Skeletal muscle satellite cell (primary cell): ENCODE results near the gene NEUROD1.

Experiments used
- H3K27me3 ChIP-seq: 2 replicates; pipeline ENCODE4 v1.7.0; 2013; ENCODE audit warnings: low read length; ENCODE audit not compliant: control insufficient read depth, insufficient read depth
- H3K36me3 ChIP-seq: 2 replicates; pipeline ENCODE4 v1.7.0; 2013; ENCODE audit warnings: mild to moderate bottlenecking, control low read depth, low read length; ENCODE audit not compliant: insufficient read depth
- H3K4me1 ChIP-seq: 2 replicates; pipeline ENCODE4 v1.7.0; 2013; ENCODE audit warnings: low read length; ENCODE audit not compliant: control insufficient read depth, insufficient read depth
- H3K4me2 ChIP-seq: 2 replicates; pipeline ENCODE4 v1.7.0; 2013; ENCODE audit warnings: mild to moderate bottlenecking, low read length
- H3K4me3 ChIP-seq: 2 replicates; pipeline ENCODE4 v1.7.0; 2013; ENCODE audit warnings: low read length
- H3K9ac ChIP-seq: 2 replicates; pipeline ENCODE4 v1.7.0; 2013; ENCODE audit warnings: mild to moderate bottlenecking, low read depth, low read length, moderate library complexity
- H3K9me3 ChIP-seq: replicated peaks from 2 replicates; pipeline ENCODE4 v1.7.0; 2013; ENCODE audit warnings: mild to moderate bottlenecking, control low read depth, low read length

Gene NEUROD1

GRCh38 chr2:181690860-181691259 is 10.5 kb upstream of the NEUROD1 start:
- Histone ChIP-seq H3K4me3 (no peak overlapping the region), H3K9me3 (no peaks in the 10 kb centered on the region), H3K9ac (no peak overlapping the region), H3K27me3 (peaks cover 55% of the 10 kb centered on the region), H3K36me3 (no peaks in the 10 kb centered on the region), H3K4me2 (no peak overlapping the region), H3K4me1 (no peaks in the 10 kb centered on the region)

DNA sequence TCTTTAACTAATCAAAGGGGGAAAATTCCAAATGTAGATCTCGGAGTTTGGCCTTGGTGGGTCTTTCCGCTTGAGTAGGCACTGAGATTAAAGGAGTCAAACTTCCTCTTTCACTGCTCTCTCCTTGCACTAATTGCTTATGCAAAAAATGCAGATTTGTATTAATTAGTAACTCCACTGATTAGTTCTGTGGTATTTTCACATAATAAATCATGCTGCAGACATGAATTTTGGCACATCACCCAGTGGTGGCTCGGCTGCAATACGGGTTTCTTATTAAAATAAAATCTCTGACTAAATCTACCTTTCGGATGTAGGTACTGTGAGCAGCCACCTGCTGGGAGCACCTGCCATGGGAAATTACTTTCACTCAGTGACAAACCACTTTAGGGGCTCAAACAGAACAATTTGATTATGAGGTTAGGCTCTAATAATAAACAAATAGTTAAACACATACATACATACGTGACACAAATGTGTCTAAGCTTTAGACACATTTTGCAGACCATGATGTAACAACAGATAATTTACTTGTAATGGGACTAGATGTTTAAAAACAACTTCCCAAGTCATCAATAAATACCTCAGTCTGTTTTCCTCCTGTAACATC is 6.4 kb upstream of the NEUROD1 start:
- no peaks in the 10 kb centered on the region for H3K9me3 ChIP-seq
- no peak overlapping the region for H3K9ac ChIP-seq
- H3K4me1 ChIP-seq, result peaks cover 7% of the 10 kb centered on the region
- no peaks in the 10 kb centered on the region for H3K36me3 ChIP-seq
- no peak overlapping the region for H3K4me3 ChIP-seq
- H3K27me3 ChIP-seq, result peaks cover 84% of the 10 kb centered on the region
- H3K4me2 ChIP-seq, result no peak overlapping the region

DNA sequence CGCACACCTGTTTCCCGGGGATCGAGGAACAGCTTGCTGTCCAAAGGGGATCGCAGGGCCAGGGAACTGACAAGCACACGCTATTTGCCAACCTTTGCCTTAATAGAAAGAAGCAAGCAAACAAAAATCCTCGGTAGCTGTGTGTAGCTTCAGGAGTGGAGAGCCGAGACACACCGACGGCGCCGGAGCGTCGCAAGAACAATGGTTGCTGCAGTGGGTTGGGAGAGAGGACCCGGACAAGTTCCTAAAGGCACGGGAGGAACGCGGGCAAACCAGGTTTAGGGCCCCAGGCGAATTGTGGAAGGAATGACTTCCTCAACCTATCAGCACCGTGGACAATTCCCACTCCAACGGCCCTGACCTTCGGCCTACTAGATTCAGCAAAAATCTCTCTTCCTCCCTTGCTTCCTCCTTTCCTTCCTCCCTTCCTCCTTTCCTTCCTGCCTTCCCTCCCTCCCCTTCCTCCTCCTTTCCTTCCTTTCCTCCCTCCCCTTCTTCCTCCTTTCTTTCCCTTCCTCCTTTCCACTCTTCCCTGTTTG is 4.9 kb upstream of the NEUROD1 start:
- Histone ChIP-seq H3K9me3 (no peaks in the 10 kb centered on the region), H3K4me1 (peaks cover 13% of the 10 kb centered on the region), H3K27me3 (peaks cover 92% of the 10 kb centered on the region)

DNA sequence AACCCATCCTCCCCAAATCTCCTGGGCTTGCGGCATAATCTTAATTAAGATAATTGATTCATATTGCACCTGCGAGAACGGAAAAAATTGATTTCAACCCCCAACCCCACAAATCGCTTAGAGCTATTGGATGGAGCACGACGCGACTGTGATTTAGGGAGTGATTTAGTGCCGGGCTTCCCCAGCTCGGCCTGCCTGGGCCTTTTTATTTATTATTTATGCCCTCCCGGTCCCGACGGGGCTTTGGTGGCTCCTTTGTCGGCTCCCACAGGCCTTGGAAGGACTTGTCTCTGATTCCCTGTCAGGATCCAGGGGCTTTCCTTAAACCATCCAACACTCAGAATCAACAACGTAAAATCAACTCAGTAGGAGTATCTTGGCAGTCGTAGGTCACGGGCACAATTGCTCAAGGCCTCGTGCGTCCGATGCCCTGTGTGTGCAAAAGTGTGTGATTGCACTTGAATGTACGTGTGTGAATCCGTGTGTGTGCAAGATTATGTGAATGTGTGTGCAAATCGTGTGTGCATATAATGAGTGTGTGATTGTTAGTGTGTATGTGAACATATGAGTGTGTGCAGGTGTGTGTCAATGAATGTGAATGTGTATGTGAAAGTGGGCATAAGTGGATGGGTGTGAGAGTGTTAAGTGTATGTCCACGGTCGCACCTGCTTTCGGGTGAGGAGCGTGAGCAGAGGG is 4.3 kb upstream of the NEUROD1 start:
- Histone ChIP-seq H3K36me3 (no peaks in the 10 kb centered on the region), H3K9ac (no peak overlapping the region), H3K9me3 (no peaks in the 10 kb centered on the region), H3K4me1 (peaks cover 13% of the 10 kb centered on the region), H3K27me3 (peaks cover 92% of the 10 kb centered on the region), H3K4me3 (no peak overlapping the region), H3K4me2 (no peak overlapping the region)

More for the DNA sequence above, 4.9 kb upstream of the NEUROD1 start:
- Histone ChIP-seq H3K4me2 (no peak overlapping the region), H3K36me3 (no peaks in the 10 kb centered on the region), H3K9ac (no peak overlapping the region), H3K4me3 (no peak overlapping the region)

DNA sequence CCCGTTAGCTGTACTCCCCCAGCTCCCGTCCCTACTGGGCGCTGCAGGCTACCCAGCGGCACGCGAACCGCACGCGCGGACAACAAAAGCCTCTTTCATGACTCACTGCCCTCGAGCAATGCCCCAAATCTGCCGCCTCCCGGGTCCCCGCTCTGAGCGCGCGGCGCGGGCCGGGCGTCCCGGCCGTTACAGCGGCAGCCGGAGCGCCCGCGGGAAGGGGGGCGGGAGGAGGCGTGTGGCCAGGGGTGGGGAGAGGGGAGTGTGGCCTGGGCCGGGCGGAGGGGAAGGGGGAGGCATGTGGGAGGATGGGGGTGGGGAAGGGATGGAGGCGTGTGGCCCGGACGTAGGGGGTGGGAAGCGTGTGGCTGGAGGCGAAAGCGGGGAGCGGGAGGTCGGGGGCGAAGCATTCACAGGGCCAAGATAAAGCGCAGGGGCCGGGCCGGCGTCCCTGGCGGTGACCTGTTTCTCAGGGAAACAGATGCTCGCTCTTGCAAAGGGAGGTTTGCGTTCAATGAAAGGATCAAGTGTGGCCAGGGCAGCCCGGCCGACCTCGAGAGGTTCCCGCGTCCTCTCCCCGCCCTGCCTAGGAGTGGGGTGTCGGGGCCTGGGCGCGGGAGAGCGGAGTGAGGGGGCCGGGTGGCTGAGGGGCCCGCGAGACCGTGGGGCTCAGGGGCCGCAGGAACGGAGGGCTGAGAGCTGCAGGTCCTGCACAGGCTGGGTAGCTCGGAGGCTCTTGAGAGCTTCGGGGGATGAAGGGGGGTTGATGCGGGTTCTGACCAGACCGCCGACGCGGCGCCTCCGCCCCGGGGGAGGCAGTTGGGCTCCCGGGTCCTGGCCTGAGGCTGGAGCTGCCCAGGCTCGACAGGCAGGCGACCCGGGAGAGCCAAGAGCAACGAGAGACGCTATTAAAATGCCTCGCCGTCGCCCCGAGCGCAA is 3.5 kb upstream of the NEUROD1 start:
- Histone ChIP-seq H3K9me3 (peaks cover 1% of the 10 kb centered on the region), H3K36me3 (no peaks in the 10 kb centered on the region), H3K27me3 (peaks cover 93% of the 10 kb centered on the region), H3K4me2 (peak overlapping the region; percentile 70), H3K9ac (no peak overlapping the region), H3K4me3 (no peak overlapping the region), H3K4me1 (peaks cover 13% of the 10 kb centered on the region)

DNA sequence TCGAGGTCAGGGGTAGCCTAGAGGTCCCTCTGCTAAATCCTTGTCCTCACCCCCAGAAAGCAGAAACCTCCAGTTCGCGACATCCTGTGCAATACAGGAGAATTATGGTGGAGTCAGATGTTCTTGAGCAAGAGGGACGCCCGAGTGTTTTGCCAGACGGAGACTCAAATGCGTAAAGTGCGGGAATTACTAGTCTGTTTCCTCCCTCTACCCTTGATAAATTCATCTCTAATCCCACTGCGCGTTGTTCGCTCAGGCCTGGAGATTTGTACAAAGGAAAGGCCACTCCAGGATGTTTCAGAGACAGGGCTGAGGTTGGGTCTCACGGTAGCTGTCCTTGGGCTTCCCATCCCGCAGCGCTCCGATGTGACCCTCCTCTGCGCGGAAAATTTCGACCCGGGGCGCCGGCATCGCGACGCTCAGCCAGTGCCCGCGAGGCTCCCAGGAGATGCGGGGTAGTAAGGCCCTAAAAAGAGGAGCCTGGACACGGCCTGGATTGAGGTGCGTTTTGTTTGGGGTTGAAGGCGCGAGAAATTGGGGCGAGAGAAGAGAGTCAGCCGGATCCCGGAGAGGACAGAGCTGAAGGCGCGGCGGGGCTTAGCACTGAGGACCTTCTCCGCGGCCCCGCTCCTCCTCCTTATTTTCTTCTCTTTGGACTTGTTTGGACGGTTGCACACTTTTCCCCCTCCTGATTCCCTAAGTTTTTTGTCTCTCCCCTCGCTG is 2.6 kb upstream of the NEUROD1 start:
- Histone ChIP-seq H3K27me3 (peaks cover 95% of the 10 kb centered on the region), H3K36me3 (no peaks in the 10 kb centered on the region), H3K4me1 (peaks cover 13% of the 10 kb centered on the region), H3K9me3 (peaks cover 3% of the 10 kb centered on the region), H3K4me3 (no peak overlapping the region), H3K9ac (no peak overlapping the region), H3K4me2 (peak overlapping the region; percentile 70)

- Histone ChIP-seq H3K4me1 (peaks cover 13% of the 10 kb centered on the region), H3K4me3 (no peak overlapping the region), H3K9me3 (peaks cover 3% of the 10 kb centered on the region), H3K36me3 (no peaks in the 10 kb centered on the region), H3K4me2 (no peak overlapping the region), H3K27me3 (peaks cover 92% of the 10 kb centered on the region), H3K9ac (no peak overlapping the region)
Observed at GRCh38 chr2:181682026-181682789, 1.9 kb upstream of the NEUROD1 start.

GRCh38 chr2:181680937-181681811 is 857 bp upstream of the NEUROD1 start:
- Histone ChIP-seq H3K27me3 (peaks cover 89% of the 10 kb centered on the region), H3K9me3 (peaks cover 3% of the 10 kb centered on the region), H3K36me3 (no peaks in the 10 kb centered on the region), H3K9ac (no peak overlapping the region), H3K4me1 (peaks cover 13% of the 10 kb centered on the region), H3K4me3 (peak overlapping the region; percentile 36), H3K4me2 (peak overlapping the region; percentile 72)

DNA sequence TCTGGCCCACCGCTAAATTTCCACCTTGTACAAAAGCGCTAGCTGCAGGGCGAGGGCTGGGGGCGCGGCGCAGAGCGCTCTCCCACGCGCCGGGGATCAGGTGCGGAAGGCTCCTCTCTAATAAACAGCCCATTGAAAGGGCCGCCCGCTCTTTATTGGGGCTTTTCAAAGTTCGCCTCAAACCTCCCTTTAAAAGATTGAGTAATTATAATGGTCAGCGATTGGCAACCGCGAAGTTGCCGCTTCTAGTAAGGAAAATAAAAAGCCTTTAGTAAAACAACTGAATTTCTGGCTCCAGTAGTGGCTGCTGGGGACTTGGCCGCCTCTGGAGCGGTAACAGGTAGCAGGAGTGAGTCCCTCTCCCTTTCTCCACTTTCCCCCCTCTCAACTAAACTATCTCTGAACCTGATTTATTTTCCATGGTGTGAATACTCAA is 755 bp downstream of the NEUROD1 start:
- peaks cover 13% of the 10 kb centered on the region for H3K4me1 ChIP-seq
- H3K4me2 ChIP-seq, result no peak overlapping the region
- no peak overlapping the region for H3K9ac ChIP-seq
- H3K36me3 ChIP-seq, result no peaks in the 10 kb centered on the region
- H3K9me3 ChIP-seq, result peaks cover 3% of the 10 kb centered on the region
- H3K27me3 ChIP-seq, result peaks cover 89% of the 10 kb centered on the region
- no peak overlapping the region for H3K4me3 ChIP-seq
